Measurements from ENCODE around the gene PCAT7.

Gene PCAT7

DNA sequence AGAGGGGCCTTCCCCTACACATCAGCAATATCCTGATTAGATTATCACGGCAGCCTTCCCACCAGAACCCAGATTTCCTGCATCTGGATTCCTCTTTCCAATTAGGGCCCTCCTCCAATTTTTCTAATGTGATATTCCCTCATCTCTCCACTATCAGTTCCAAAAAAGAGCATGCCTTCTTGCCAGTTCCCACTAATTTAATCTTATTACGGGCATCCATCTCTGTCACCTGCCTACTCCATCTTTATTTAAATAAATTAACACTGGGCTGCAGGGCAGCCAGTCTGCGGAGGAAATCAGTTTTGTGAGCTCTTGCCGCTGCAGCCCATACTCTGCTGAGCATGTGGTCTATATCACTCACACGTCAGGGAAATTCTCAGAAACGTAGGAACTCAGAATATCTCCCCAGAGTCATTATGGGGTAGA is 55.3 kb downstream of the PCAT7 start:
- no peaks in the 10 kb centered on the region for H3K4me1 ChIP-seq (ENCODE audit: control insufficient read depth in 1 of 2, insufficient read depth in 2 of 2, low read length in 2 of 2)
- no peaks in the 10 kb centered on the region for H3K36me3 ChIP-seq (ENCODE audit: control insufficient read depth in 1 of 2, insufficient read depth in 2 of 2, low read length in 2 of 2)
- no peak overlapping the region for H3K4me3 ChIP-seq (ENCODE audit: low read depth in 1 of 2, low read length in 2 of 2)
- no peaks in the 10 kb centered on the region for H3K9me3 ChIP-seq (ENCODE audit: control insufficient read depth in 1 of 2, low read length in 2 of 2)
- no peak overlapping the region for H3K27ac ChIP-seq (ENCODE audit: low read length)
- no peaks in the 10 kb centered on the region for H3K27me3 ChIP-seq (ENCODE audit: low read depth, low read length)

DNA sequence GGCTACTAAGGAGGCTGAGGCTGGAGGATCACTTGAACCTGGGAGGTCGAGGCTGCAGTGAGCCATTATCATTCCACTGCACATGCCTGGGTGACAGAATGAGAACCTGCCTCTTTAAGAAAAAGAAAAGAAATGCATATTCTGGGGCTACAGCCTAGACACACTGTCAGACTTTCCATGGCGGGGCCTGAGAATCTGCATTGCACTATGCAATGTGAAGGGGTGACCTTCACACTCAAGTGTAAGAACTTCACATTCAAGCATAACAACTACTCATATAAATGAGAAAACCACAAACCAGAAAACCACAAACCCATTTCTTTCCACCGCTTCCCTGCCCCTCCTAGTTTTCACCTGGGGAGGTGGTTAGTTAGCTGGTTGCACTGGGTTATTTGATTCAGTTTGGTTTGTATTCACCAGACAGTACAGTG is 56.8 kb downstream of the PCAT7 start:
- Histone ChIP-seq H3K27ac (ENCODE audit: low read length) (no peak overlapping the region), H3K36me3 (ENCODE audit: control insufficient read depth in 1 of 2, insufficient read depth in 2 of 2, low read length in 2 of 2) (no peaks in the 10 kb centered on the region), H3K9me3 (ENCODE audit: control insufficient read depth in 1 of 2, low read length in 2 of 2) (no peaks in the 10 kb centered on the region), H3K27me3 (ENCODE audit: low read depth, low read length) (no peaks in the 10 kb centered on the region), H3K4me1 (ENCODE audit: control insufficient read depth in 1 of 2, insufficient read depth in 2 of 2, low read length in 2 of 2) (no peaks in the 10 kb centered on the region), H3K4me3 (ENCODE audit: low read depth in 1 of 2, low read length in 2 of 2) (no peak overlapping the region)

DNA sequence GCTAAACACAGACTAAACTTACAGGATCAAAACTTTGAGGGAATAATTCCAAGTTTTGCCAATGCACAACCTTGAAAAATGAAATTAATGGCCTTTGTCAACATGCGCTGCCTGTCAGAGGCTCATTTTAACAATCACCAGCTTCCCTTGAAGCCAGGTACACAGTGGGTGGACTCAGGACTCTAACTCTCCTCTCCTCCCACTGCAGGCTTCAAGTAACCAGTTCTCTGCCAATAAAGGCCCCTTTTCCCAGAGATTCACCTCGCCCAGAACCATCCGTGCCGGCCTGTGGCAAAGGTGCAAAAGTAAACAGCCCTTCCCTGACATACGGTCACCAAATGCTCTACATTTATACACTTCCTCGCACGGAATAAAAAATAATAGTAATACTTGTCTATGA is 57.2 kb downstream of the PCAT7 start:
- no peaks in the 10 kb centered on the region for H3K4me1 ChIP-seq (ENCODE audit: control insufficient read depth in 1 of 2, insufficient read depth in 2 of 2, low read length in 2 of 2)
- H3K9me3 ChIP-seq (ENCODE audit: control insufficient read depth in 1 of 2, low read length in 2 of 2): no peaks in the 10 kb centered on the region
- H3K36me3 ChIP-seq (ENCODE audit: control insufficient read depth in 1 of 2, insufficient read depth in 2 of 2, low read length in 2 of 2): no peaks in the 10 kb centered on the region
- H3K27ac ChIP-seq (ENCODE audit: low read length): no peak overlapping the region
- no peaks in the 10 kb centered on the region for H3K27me3 ChIP-seq (ENCODE audit: low read depth, low read length)
- H3K4me3 ChIP-seq (ENCODE audit: low read depth in 1 of 2, low read length in 2 of 2): no peak overlapping the region

DNA sequence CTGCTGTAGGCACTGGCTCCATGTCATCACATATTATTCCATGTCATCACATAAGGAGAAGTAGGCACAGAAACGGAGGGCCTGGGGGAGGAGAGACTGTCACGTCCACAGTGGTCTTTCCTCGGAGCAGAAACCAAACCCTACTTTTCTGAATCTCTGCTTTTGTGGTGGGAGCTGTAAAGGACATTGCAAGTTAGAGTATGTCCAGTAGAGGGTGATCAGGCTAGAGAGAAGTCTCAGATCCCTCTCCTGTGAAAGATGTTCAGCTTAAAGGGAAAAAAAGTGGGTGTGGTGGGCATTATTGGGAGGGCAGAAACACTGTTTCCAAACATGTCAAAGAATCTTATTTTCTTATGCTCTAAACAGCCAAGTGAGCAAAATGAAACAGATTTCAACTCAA is 58.1 kb downstream of the PCAT7 start:
- Histone ChIP-seq H3K27ac (ENCODE audit: low read length) (no peak overlapping the region), H3K36me3 (ENCODE audit: control insufficient read depth in 1 of 2, insufficient read depth in 2 of 2, low read length in 2 of 2) (no peaks in the 10 kb centered on the region), H3K4me3 (ENCODE audit: low read depth in 1 of 2, low read length in 2 of 2) (no peak overlapping the region), H3K27me3 (ENCODE audit: low read depth, low read length) (no peaks in the 10 kb centered on the region), H3K4me1 (ENCODE audit: control insufficient read depth in 1 of 2, insufficient read depth in 2 of 2, low read length in 2 of 2) (no peaks in the 10 kb centered on the region), H3K9me3 (ENCODE audit: control insufficient read depth in 1 of 2, low read length in 2 of 2) (no peaks in the 10 kb centered on the region)

DNA sequence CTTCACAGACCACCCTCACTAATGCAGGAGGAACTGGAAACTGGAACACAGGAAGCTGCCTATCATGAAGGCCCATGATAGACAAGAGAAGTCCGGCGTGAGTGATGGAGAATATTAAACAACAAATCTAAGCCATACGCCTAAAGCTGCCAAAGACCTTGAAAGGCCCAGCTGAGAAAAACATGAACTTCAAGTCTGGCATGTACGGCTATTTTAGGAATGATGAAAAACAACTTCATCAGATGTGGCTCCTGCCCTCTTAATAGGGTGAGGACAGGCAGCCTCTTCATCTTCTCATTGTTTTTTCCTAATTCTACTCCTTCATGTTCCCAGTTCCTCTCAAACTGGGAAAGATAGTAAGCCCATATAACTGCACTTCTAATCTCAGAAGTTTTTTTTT is 64.1 kb downstream of the PCAT7 start:
- Histone ChIP-seq H3K36me3 (ENCODE audit: control insufficient read depth in 1 of 2, insufficient read depth in 2 of 2, low read length in 2 of 2) (peaks cover 0 to 5% of the 10 kb centered on the region in 2 donors), H3K27ac (ENCODE audit: low read length) (no peak overlapping the region), H3K9me3 (ENCODE audit: control insufficient read depth in 1 of 2, low read length in 2 of 2) (no peaks in the 10 kb centered on the region), H3K4me3 (ENCODE audit: low read depth in 1 of 2, low read length in 2 of 2) (no peak overlapping the region), H3K4me1 (ENCODE audit: control insufficient read depth in 1 of 2, insufficient read depth in 2 of 2, low read length in 2 of 2) (no peaks in the 10 kb centered on the region), H3K27me3 (ENCODE audit: low read depth, low read length) (no peaks in the 10 kb centered on the region)
